K562 (cell line): Measurements from ENCODE around the gene AMFR. TPM values are rescaled to one million over a fixed set of nuclear protein-coding genes. Genes with fewer than 3 reads are reported as not detected.
A peak's percentile ranks its signal among the peaks of the same experiment; 100 is the strongest.

Experiments
- CBFA2T3 ChIP-seq: fragments of 450-650 bp; IDR thresholded peaks from 2 replicates; pipeline ENCODE4 v1.6.1; 2017
- CGGBP1 ChIP-seq: fragments of 250-450 bp; sonication (Bioruptor Pico); IDR thresholded peaks from 2 replicates; pipeline ENCODE4 v1.9.0; 2021; ENCODE audit warnings: mild to moderate bottlenecking
- CHD2 ChIP-seq: IDR thresholded peaks from 2 replicates; pipeline ENCODE4 v1.6.1; 2011; ENCODE audit warnings: low read depth, low read length
- DLX4 ChIP-seq: fragments of 250-450 bp; sonication (Bioruptor Pico); IDR thresholded peaks from 2 replicates; pipeline ENCODE4 v1.6.1; 2021; ENCODE audit warnings: mild to moderate bottlenecking
- E2F3 ChIP-seq: fragments of 250-450 bp; sonication (Bioruptor Pico); IDR thresholded peaks from 2 replicates; pipeline ENCODE4 v1.4.0; 2020; ENCODE audit warnings: mild to moderate bottlenecking
- E2F6 ChIP-seq, 2 experiments: IDR thresholded peaks; 2 replicates each; pipeline ENCODE4 v1.6.1; 2011; ENCODE audit warnings: borderline replicate concordance in 1 of 2, control low read depth in 1 of 2, low read depth in 1 of 2, low read length in 1 of 2, mild to moderate bottlenecking in 1 of 2, mixed read lengths in 1 of 2, moderate library complexity in 1 of 2; ENCODE audit not compliant: insufficient read depth in 1 of 2, insufficient read length in 1 of 2, poor library complexity in 1 of 2, severe bottlenecking in 1 of 2; ENCODE audit errors: extremely low read depth in 1 of 2
- HOMEZ ChIP-seq: fragments of 250-450 bp; sonication (Bioruptor Pico); IDR thresholded peaks from 2 replicates; pipeline ENCODE4 v1.4.0; 2020; ENCODE audit warnings: mild to moderate bottlenecking, moderate library complexity
- IRF9 ChIP-seq: fragments of 450-650 bp; IDR thresholded peaks from 2 replicates; pipeline ENCODE4 v1.6.1; 2016; ENCODE audit warnings: missing biosample characterization, missing genetic modification characterization
- KDM5B ChIP-seq: fragments of 200-600 bp; sonication (generic); IDR thresholded peaks from 2 replicates; pipeline ENCODE4 v1.6.1; 2012; ENCODE audit warnings: low read depth, mild to moderate bottlenecking, moderate library complexity, low read length, control low read depth, inconsistent platforms; ENCODE audit not compliant: insufficient replicate concordance
- MAX ChIP-seq: sonication (generic); formaldehyde crosslinking; IDR thresholded peaks from 2 replicates; pipeline ENCODE4 v1.9.0; 2022; ENCODE audit warnings: mild to moderate bottlenecking, missing genetic modification reagents
- RBM14 ChIP-seq: fragments of 200-400 bp; formaldehyde crosslinking; IDR thresholded peaks from 2 replicates; pipeline ENCODE4 v1.6.1; 2018; ENCODE audit warnings: low read depth, mild to moderate bottlenecking, low read length, moderate library complexity, borderline replicate concordance; ENCODE audit not compliant: insufficient read depth
- SRSF1 ChIP-seq: fragments of 200-400 bp; formaldehyde crosslinking; IDR thresholded peaks from 2 replicates; pipeline ENCODE4 v1.6.1; 2017; ENCODE audit warnings: mild to moderate bottlenecking, low read depth, low read length, moderate library complexity
- STAG1 ChIP-seq: sonication (generic); formaldehyde crosslinking; IDR thresholded peaks from 2 replicates; pipeline ENCODE4 v1.5.0; 2020; ENCODE audit warnings: missing genetic modification reagents, borderline replicate concordance
- STAT5A ChIP-seq: IDR thresholded peaks from 2 replicates; pipeline ENCODE4 v1.6.1; 2012; ENCODE audit warnings: low read length, inconsistent platforms, borderline replicate concordance
- SUPT5H ChIP-seq: fragments of 450-650 bp; IDR thresholded peaks from 2 replicates; pipeline ENCODE4 v1.6.1; 2016
- TSC22D4 ChIP-seq: fragments of 450-650 bp; IDR thresholded peaks from 2 replicates; pipeline ENCODE4 v1.6.1; 2016; ENCODE audit warnings: missing genetic modification characterization, missing biosample characterization, control low read depth
- ZNF133 ChIP-seq: fragments of 250-450 bp; sonication (Bioruptor Pico); IDR thresholded peaks from 2 replicates; pipeline ENCODE4 v1.4.0; 2020; ENCODE audit warnings: mild to moderate bottlenecking
- ZNF143 ChIP-seq: sonication (generic); formaldehyde crosslinking; IDR thresholded peaks from 2 replicates; pipeline ENCODE4 v1.9.0; 2022; ENCODE audit warnings: mild to moderate bottlenecking, missing genetic modification reagents
- ZNF280B ChIP-seq: fragments of 250-450 bp; sonication (Bioruptor Pico); IDR thresholded peaks from 2 replicates; pipeline ENCODE4 v1.5.1; 2021; ENCODE audit warnings: mild to moderate bottlenecking
- ZNF408 ChIP-seq: fragments of 250-450 bp; sonication (Bioruptor Pico); IDR thresholded peaks from 2 replicates; pipeline ENCODE4 v1.4.0; 2020; ENCODE audit warnings: low read depth, mild to moderate bottlenecking, moderate library complexity
- ZNF444 ChIP-seq: fragments of 250-450 bp; sonication (Bioruptor Pico); IDR thresholded peaks from 2 replicates; pipeline ENCODE4 v1.4.0; 2020; ENCODE audit warnings: mild to moderate bottlenecking, moderate library complexity
- polyA plus RNA-seq, 8 experiments: library from polyadenylated mRNA; depleted of rRNA in 4 of 8; stranded (reverse) in 5 of 8; unstranded in 3 of 8; fragments of >200 nt; fragmentation: Nextera tagmentation in 2 of 8; fragmentation: Illumina TruSeq in 1 of 8; extraction: Ambion mirVana in 2 of 8; extraction: Trizol in 1 of 8; gene quantifications; 2 replicates each; pipeline versions ENCODE4 v1.2.1 to v1.2.3, GENCODE V29; 2011 to 2014; ENCODE audit warnings: inconsistent platforms in 1 of 8, missing spikeins in 1 of 8
- total RNA-seq, 7 experiments: library from RNA; depleted of rRNA in 6 of 7; stranded (reverse); fragments of >200 nt in 6 of 7; fragmentation: Illumina TruSeq in 2 of 7; extraction: Trizol in 2 of 7; gene quantifications; 2 replicates each; pipeline versions ENCODE4 v1.2.1 to v1.2.3, GENCODE V29; 2011 to 2021; ENCODE audit warnings: low replicate concordance in 1 of 7

The AMFR gene
- total and polyA plus RNA-seq, 9 of the 15 experiments (the other 6 are each of a cell fraction or from before 2014, with no cell fraction given), result 15.6 to 113 (median 58.4) TPM

- TF ChIP-seq ZNF280B (CRISPR knock-in tag), result no peak
- peak; percentile 55 for TF ChIP-seq MAX (CRISPR knock-in tag)
- no peak for TF ChIP-seq ZNF408
- TF ChIP-seq IRF9 (tag), result no peak
- TF ChIP-seq STAG1, result no peak
- TF ChIP-seq KDM5B, result no peak
- peak in 1 of 2 experiments; percentile 68 for TF ChIP-seq E2F6 (IDR thresholded peaks at IDR 0.05; ENCODE audit: borderline replicate concordance in 1 of 2, extremely low read depth in 1 of 2, insufficient read depth in 1 of 2, insufficient read length in 1 of 2, low read depth in 1 of 2, low read length in 1 of 2, poor library complexity in 1 of 2, severe bottlenecking in 1 of 2)
- TF ChIP-seq ZNF444 (CRISPR knock-in tag), result no peak
- TF ChIP-seq TSC22D4 (tag), result no peak
- no peak for TF ChIP-seq RBM14
- TF ChIP-seq SRSF1, result no peak
- TF ChIP-seq STAT5A, result no peak
- TF ChIP-seq E2F3 (CRISPR knock-in tag), result 0 out of 2 replicates have a peak, but pooled peaks have one; percentile 10
- TF ChIP-seq DLX4 (CRISPR knock-in tag), result no peak
- TF ChIP-seq CHD2, result no peak
- no peak for TF ChIP-seq ZNF143 (CRISPR knock-in tag)
- TF ChIP-seq CGGBP1 (CRISPR knock-in tag), result no peak
- TF ChIP-seq ZNF133 (CRISPR knock-in tag), result no peak
- no peak for TF ChIP-seq HOMEZ (CRISPR knock-in tag)
- TF ChIP-seq SUPT5H, result no peak
- no peak for TF ChIP-seq CBFA2T3
Observed at GRCh38 chr16:56356276-56357240, 68.8 kb downstream of the AMFR start (continued).
